GM23338 (cell line): ENCODE results near the gene DNAAF5. TPM values are rescaled to one million over a fixed set of nuclear protein-coding genes. Genes with fewer than 3 reads are reported as not detected.

Source experiments
- ATAC-seq: fragments of 200-7000 bp; cut with Tn5 transposase; 3 replicates; pipeline ENCODE4 v1.9.1; 2020
- DNase-seq: peaks from one replicate; pipeline ENCODE4 v3.0.0-alpha.2; 2015; ENCODE audit warnings: low spot score
- H2AFZ ChIP-seq: fragments of 200-600 bp; sonication (generic); 2 replicates; pipeline ENCODE4 v1.8.0; 2016; ENCODE audit warnings: antibody characterized with exemption, mild to moderate bottlenecking, moderate library complexity
- H3F3A ChIP-seq: fragments of 200-600 bp; sonication (generic); replicated peaks from 2 replicates; pipeline ENCODE4 v1.8.0; 2017; ENCODE audit warnings: antibody characterized with exemption, mixed run types, low read depth
- H3K27ac ChIP-seq: fragments of 200-600 bp; sonication (generic); 2 replicates; pipeline ENCODE4 v1.6.1; 2016; ENCODE audit warnings: low read depth
- H3K27me3 ChIP-seq: fragments of 200-600 bp; sonication (generic); 2 replicates; pipeline ENCODE4 v1.8.0; 2016; ENCODE audit warnings: mild to moderate bottlenecking, mixed run types, moderate library complexity; ENCODE audit not compliant: insufficient read depth
- H3K36me3 ChIP-seq: fragments of 200-600 bp; sonication (generic); 2 replicates; pipeline ENCODE4 v1.8.0; 2016; ENCODE audit warnings: mild to moderate bottlenecking; ENCODE audit not compliant: insufficient read depth
- H3K4me1 ChIP-seq: fragments of 200-600 bp; sonication (generic); 2 replicates; pipeline ENCODE4 v1.8.0; 2016; ENCODE audit warnings: mild to moderate bottlenecking, moderate library complexity; ENCODE audit not compliant: insufficient read depth
- H3K4me2 ChIP-seq: fragments of 200-600 bp; sonication (generic); 2 replicates; pipeline ENCODE4 v1.7.1; 2017; ENCODE audit warnings: mixed run types
- H3K4me3 ChIP-seq: fragments of 200-600 bp; sonication (generic); 2 replicates; pipeline ENCODE4 v1.6.1; 2016; ENCODE audit warnings: mixed run types
- H3K79me2 ChIP-seq: fragments of 200-600 bp; sonication (generic); replicated peaks from 2 replicates; pipeline ENCODE4 v1.8.0; 2017; ENCODE audit warnings: mild to moderate bottlenecking; ENCODE audit not compliant: insufficient read depth
- H3K9me2 ChIP-seq: fragments of 200-600 bp; sonication (generic); 2 replicates; pipeline ENCODE4 v1.8.0; 2017; ENCODE audit not compliant: insufficient read depth
- H4K20me1 ChIP-seq: fragments of 200-600 bp; sonication (generic); replicated peaks from 2 replicates; pipeline ENCODE4 v1.8.0; 2017; ENCODE audit warnings: mild to moderate bottlenecking; ENCODE audit not compliant: insufficient read depth
- H3K27ac Mint-ChIP-seq: 2 replicates; pipeline ENCODE4 v1.8.0; 2020; ENCODE audit warnings: inconsistent platforms, mild to moderate bottlenecking, moderate library complexity, mixed read lengths
- H3K27me3 Mint-ChIP-seq: 3 replicates; pipeline ENCODE4 v1.8.0; 2022; ENCODE audit warnings: low read depth, mild to moderate bottlenecking, moderate library complexity, mixed read lengths, inconsistent platforms; ENCODE audit not compliant: insufficient read depth, poor library complexity
- H3K36me3 Mint-ChIP-seq: 3 replicates; pipeline ENCODE4 v1.8.0; 2021; ENCODE audit warnings: low read depth, mild to moderate bottlenecking, inconsistent platforms, moderate library complexity, mixed read lengths
- H3K4me1 Mint-ChIP-seq: 3 replicates; pipeline ENCODE4 v1.8.0; 2020; ENCODE audit warnings: mild to moderate bottlenecking, inconsistent platforms, mixed read lengths
- H3K4me3 Mint-ChIP-seq: 3 replicates; pipeline ENCODE4 v1.8.0; 2021; ENCODE audit warnings: moderate library complexity, mild to moderate bottlenecking, inconsistent platforms, mixed read lengths
- H3K9me3 Mint-ChIP-seq: 3 replicates; pipeline ENCODE4 v1.8.0; 2020; ENCODE audit warnings: moderate library complexity, mild to moderate bottlenecking, inconsistent platforms, mixed read lengths
- CREB1 ChIP-seq: fragments of 250-450 bp; sonication (Bioruptor Pico); IDR thresholded peaks from 2 replicates; pipeline ENCODE4 v1.5.0; 2020; ENCODE audit warnings: low read depth, mild to moderate bottlenecking, moderate library complexity
- EZH2 ChIP-seq: fragments of 200-600 bp; sonication (generic); IDR thresholded peaks from one replicate; pipeline ENCODE4 v1.8.0; 2017; ENCODE audit warnings: antibody characterized with exemption, mild to moderate bottlenecking, low read depth; ENCODE audit not compliant: unreplicated experiment
- EZH2phosphoT487 ChIP-seq: fragments of 200-600 bp; sonication (generic); IDR thresholded peaks from one replicate; pipeline ENCODE4 v1.8.1; 2018; ENCODE audit warnings: antibody characterized with exemption; ENCODE audit not compliant: unreplicated experiment
- JUNB ChIP-seq: IDR thresholded peaks from one replicate; pipeline ENCODE4 v1.6.1; 2016; ENCODE audit warnings: antibody characterized with exemption; ENCODE audit not compliant: unreplicated experiment
- POLR2AphosphoS5 ChIP-seq: IDR thresholded peaks from 2 replicates; pipeline ENCODE4 v1.6.1; 2016; ENCODE audit warnings: antibody characterized with exemption, low read depth
- STAT1 ChIP-seq: IDR thresholded peaks from one replicate; pipeline ENCODE4 v1.6.1; 2016; ENCODE audit warnings: antibody characterized with exemption; ENCODE audit not compliant: unreplicated experiment
- polyA plus RNA-seq: library from polyadenylated mRNA; unstranded; fragments of >200 nt; fragmentation: Nextera tagmentation; extraction: Ambion mirVana; gene quantifications from 2 replicates; pipeline ENCODE4 v1.2.1, GENCODE V29; 2016
- total RNA-seq: library from RNA; depleted of rRNA; stranded (reverse); fragments of >200 nt; shearing (Covaris generic); gene quantifications from 2 replicates; pipeline ENCODE4 v1.2.3, GENCODE V29; 2014
- TF ChIP-seq, protein P1 (sequence below): fragments of 250-450 bp; sonication (Bioruptor Pico); IDR thresholded peaks from 2 replicates; pipeline ENCODE4 v1.5.0; 2020; ENCODE audit warnings: mild to moderate bottlenecking, moderate library complexity

DNAAF5 gene
- total and polyA plus RNA-seq, 2 experiments from 2014 or later, result 20.4 to 86.7 TPM

- TF ChIP-seq, protein P1, sequence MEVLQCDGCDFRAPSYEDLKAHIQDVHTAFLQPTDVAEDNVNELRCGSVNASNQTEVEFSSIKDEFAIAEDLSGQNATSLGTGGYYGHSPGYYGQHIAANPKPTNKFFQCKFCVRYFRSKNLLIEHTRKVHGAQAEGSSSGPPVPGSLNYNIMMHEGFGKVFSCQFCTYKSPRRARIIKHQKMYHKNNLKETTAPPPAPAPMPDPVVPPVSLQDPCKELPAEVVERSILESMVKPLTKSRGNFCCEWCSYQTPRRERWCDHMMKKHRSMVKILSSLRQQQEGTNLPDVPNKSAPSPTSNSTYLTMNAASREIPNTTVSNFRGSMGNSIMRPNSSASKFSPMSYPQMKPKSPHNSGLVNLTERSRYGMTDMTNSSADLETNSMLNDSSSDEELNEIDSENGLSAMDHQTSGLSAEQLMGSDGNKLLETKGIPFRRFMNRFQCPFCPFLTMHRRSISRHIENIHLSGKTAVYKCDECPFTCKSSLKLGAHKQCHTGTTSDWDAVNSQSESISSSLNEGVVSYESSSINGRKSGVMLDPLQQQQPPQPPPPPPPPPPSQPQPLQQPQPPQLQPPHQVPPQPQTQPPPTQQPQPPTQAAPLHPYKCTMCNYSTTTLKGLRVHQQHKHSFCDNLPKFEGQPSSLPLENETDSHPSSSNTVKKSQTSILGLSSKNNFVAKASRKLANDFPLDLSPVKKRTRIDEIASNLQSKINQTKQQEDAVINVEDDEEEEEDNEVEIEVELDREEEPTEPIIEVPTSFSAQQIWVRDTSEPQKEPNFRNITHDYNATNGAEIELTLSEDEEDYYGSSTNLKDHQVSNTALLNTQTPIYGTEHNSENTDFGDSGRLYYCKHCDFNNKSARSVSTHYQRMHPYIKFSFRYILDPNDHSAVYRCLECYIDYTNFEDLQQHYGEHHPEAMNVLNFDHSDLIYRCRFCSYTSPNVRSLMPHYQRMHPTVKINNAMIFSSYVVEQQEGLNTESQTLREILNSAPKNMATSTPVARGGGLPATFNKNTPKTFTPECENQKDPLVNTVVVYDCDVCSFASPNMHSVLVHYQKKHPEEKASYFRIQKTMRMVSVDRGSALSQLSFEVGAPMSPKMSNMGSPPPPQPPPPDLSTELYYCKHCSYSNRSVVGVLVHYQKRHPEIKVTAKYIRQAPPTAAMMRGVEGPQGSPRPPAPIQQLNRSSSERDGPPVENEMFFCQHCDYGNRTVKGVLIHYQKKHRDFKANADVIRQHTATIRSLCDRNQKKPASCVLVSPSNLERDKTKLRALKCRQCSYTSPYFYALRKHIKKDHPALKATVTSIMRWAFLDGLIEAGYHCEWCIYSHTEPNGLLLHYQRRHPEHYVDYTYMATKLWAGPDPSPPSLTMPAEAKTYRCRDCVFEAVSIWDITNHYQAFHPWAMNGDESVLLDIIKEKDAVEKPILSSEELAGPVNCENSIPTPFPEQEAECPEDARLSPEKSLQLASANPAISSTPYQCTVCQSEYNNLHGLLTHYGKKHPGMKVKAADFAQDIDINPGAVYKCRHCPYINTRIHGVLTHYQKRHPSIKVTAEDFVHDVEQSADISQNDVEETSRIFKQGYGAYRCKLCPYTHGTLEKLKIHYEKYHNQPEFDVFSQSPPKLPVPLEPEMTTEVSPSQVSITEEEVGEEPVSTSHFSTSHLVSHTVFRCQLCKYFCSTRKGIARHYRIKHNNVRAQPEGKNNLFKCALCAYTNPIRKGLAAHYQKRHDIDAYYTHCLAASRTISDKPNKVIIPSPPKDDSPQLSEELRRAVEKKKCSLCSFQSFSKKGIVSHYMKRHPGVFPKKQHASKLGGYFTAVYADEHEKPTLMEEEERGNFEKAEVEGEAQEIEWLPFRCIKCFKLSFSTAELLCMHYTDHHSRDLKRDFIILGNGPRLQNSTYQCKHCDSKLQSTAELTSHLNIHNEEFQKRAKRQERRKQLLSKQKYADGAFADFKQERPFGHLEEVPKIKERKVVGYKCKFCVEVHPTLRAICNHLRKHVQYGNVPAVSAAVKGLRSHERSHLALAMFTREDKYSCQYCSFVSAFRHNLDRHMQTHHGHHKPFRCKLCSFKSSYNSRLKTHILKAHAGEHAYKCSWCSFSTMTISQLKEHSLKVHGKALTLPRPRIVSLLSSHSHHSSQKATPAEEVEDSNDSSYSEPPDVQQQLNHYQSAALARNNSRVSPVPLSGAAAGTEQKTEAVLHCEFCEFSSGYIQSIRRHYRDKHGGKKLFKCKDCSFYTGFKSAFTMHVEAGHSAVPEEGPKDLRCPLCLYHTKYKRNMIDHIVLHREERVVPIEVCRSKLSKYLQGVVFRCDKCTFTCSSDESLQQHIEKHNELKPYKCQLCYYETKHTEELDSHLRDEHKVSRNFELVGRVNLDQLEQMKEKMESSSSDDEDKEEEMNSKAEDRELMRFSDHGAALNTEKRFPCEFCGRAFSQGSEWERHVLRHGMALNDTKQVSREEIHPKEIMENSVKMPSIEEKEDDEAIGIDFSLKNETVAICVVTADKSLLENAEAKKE (CRISPR knock-in tag), result no peak
- no peak for TF ChIP-seq EZH2phosphoT487
- TF ChIP-seq EZH2, result no peak
- no peak for TF ChIP-seq JUNB
- TF ChIP-seq POLR2AphosphoS5, result no peak
- TF ChIP-seq STAT1, result no peak
- no peak for TF ChIP-seq CREB1 (CRISPR knock-in tag)
These were observed 23.8 kb downstream of the DNAAF5 start (continued) for GRCh38 chr7:750111-750905.

- no peak overlapping the region for H3K27ac ChIP-seq
- no peaks in the 10 kb centered on the region for H3K9me2 ChIP-seq
- no peaks in the 10 kb centered on the region for H3K27me3 ChIP-seq
- no peak overlapping the region for H3K4me3 Mint-ChIP-seq
- no peak overlapping the region for H3K4me3 ChIP-seq
- H3F3A ChIP-seq, result no peaks in the 10 kb centered on the region
- H3K79me2 ChIP-seq, result peaks cover 4% of the 10 kb centered on the region; the same call in 1 of the 2 replicates
- H2AFZ ChIP-seq, result no peak overlapping the region
- peaks cover 2% of the 10 kb centered on the region for H3K27me3 Mint-ChIP-seq
- no peak for ATAC-seq
- H3K9me3 Mint-ChIP-seq, result no peaks in the 10 kb centered on the region; the same call in 2 of the 3 replicates
- 0 out of 2 replicates have a peak, but pooled peaks cover 3% of the 10 kb centered on the region for H4K20me1 ChIP-seq
- H3K4me1 Mint-ChIP-seq, result no peaks in the 10 kb centered on the region; the same call in 2 of the 3 replicates
- 0 out of 2 replicates have a peak, but pooled peaks cover 10% of the 10 kb centered on the region for H3K36me3 ChIP-seq
- H3K4me2 ChIP-seq, result no peak overlapping the region
- no peak overlapping the region for H3K27ac Mint-ChIP-seq
- no peak for DNase-seq
- peaks cover 58% of the 10 kb centered on the region for H3K36me3 Mint-ChIP-seq
- H3K4me1 ChIP-seq, result no peaks in the 10 kb centered on the region
- TF ChIP-seq, protein P1 (CRISPR knock-in tag), result no peak
These were observed 25.3 kb downstream of the DNAAF5 start for GRCh38 chr7:751826-752225.
